Neural cell (in vitro differentiated cells): ENCODE data around the gene ZNF768.

Source experiments
- EP300 ChIP-seq: fragments of 450-650 bp; conservative IDR thresholded peaks from 2 replicates; pipeline ENCODE4 v1.6.1; 2014; ENCODE audit warnings: antibody characterized with exemption, mild to moderate bottlenecking, moderate library complexity; ENCODE audit not compliant: poor library complexity, severe bottlenecking
- EZH2 ChIP-seq: fragments of 200-600, 300-800 bp; shearing (Covaris generic), sonication (generic); IDR thresholded peaks from 2 replicates; pipeline ENCODE4 v1.6.1; 2014; ENCODE audit warnings: antibody characterized with exemption, low read length, borderline replicate concordance, mild to moderate bottlenecking; ENCODE audit not compliant: insufficient read depth, poor library complexity, severe bottlenecking
- POLR2AphosphoS5 ChIP-seq: IDR thresholded peaks from 2 replicates; pipeline ENCODE4 v1.6.1; 2012
- RAD21 ChIP-seq: fragments of 450-650 bp; conservative IDR thresholded peaks from 2 replicates; pipeline ENCODE4 v1.6.1; 2014; ENCODE audit warnings: antibody characterized with exemption, mild to moderate bottlenecking, moderate library complexity
- TAF1 ChIP-seq: IDR thresholded peaks from 2 replicates; pipeline ENCODE4 v1.6.1; 2012; ENCODE audit warnings: low read depth
- TF ChIP-seq, protein P1 (sequence below): IDR thresholded peaks from 2 replicates; pipeline ENCODE4 v1.6.1; 2012; ENCODE audit warnings: borderline replicate concordance
- TF ChIP-seq, protein P2 (sequence below): fragments of 450-650 bp; IDR thresholded peaks from 2 replicates; pipeline ENCODE4 v1.5.1; 2014; ENCODE audit warnings: antibody characterized with exemption, mild to moderate bottlenecking, moderate library complexity; ENCODE audit not compliant: poor library complexity, severe bottlenecking

DNA sequence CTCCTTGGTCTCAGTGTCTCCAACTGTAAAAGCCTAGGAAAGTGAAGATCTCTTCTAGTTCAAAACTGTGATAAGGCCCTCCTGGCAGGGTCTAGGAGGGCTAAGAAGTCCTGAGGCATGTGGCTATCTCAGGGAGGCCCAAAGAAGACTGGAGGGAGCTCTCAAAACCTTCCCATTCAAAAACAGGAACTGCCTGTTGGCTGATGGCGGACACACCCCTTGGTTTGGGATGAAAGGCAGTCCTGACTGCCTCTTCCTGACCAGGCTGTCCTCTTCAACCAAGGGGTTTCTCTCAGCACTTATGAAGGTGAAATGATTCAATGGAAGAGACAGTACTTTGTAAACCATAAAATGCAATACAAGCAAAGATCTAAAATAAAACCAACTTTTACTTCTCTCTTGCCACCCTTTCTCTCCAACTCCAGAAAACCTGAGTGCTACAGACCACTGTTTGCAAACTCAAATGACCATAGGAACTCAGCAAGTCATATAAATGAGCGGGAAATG lies 27.1 kb upstream of the ZNF768 start:
- TF ChIP-seq, protein P1, sequence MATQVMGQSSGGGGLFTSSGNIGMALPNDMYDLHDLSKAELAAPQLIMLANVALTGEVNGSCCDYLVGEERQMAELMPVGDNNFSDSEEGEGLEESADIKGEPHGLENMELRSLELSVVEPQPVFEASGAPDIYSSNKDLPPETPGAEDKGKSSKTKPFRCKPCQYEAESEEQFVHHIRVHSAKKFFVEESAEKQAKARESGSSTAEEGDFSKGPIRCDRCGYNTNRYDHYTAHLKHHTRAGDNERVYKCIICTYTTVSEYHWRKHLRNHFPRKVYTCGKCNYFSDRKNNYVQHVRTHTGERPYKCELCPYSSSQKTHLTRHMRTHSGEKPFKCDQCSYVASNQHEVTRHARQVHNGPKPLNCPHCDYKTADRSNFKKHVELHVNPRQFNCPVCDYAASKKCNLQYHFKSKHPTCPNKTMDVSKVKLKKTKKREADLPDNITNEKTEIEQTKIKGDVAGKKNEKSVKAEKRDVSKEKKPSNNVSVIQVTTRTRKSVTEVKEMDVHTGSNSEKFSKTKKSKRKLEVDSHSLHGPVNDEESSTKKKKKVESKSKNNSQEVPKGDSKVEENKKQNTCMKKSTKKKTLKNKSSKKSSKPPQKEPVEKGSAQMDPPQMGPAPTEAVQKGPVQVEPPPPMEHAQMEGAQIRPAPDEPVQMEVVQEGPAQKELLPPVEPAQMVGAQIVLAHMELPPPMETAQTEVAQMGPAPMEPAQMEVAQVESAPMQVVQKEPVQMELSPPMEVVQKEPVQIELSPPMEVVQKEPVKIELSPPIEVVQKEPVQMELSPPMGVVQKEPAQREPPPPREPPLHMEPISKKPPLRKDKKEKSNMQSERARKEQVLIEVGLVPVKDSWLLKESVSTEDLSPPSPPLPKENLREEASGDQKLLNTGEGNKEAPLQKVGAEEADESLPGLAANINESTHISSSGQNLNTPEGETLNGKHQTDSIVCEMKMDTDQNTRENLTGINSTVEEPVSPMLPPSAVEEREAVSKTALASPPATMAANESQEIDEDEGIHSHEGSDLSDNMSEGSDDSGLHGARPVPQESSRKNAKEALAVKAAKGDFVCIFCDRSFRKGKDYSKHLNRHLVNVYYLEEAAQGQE: no peak
- no peak for TF ChIP-seq EP300
- TF ChIP-seq, protein P2, sequence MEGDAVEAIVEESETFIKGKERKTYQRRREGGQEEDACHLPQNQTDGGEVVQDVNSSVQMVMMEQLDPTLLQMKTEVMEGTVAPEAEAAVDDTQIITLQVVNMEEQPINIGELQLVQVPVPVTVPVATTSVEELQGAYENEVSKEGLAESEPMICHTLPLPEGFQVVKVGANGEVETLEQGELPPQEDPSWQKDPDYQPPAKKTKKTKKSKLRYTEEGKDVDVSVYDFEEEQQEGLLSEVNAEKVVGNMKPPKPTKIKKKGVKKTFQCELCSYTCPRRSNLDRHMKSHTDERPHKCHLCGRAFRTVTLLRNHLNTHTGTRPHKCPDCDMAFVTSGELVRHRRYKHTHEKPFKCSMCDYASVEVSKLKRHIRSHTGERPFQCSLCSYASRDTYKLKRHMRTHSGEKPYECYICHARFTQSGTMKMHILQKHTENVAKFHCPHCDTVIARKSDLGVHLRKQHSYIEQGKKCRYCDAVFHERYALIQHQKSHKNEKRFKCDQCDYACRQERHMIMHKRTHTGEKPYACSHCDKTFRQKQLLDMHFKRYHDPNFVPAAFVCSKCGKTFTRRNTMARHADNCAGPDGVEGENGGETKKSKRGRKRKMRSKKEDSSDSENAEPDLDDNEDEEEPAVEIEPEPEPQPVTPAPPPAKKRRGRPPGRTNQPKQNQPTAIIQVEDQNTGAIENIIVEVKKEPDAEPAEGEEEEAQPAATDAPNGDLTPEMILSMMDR: no peak
- no peak for TF ChIP-seq POLR2AphosphoS5
- no peak for TF ChIP-seq EZH2
- no peak for TF ChIP-seq TAF1
- no peak for TF ChIP-seq RAD21
